Measurements from ENCODE around the gene CAVIN2. TPM values are rescaled to one million over a fixed set of nuclear protein-coding genes. Genes with fewer than 3 reads are reported as not detected.

The CAVIN2 gene
- total RNA-seq, 2 experiments from 2014 or later, result not detected

- no peak for ATAC-seq
- no peak for DNase-seq
- POLR2A ChIA-PET, result no interaction called here
- no peaks in the 10 kb centered on the region for H3K36me3 Mint-ChIP-seq (ENCODE audit: low read depth)
- H3K27ac Mint-ChIP-seq, result no peak overlapping the region
- CTCF ChIA-PET, result no interaction called here
- H3K9me3 Mint-ChIP-seq (ENCODE audit: insufficient read depth), result no peaks in the 10 kb centered on the region
- H3K4me1 Mint-ChIP-seq (ENCODE audit: low read depth), result no peaks in the 10 kb centered on the region
- H3K27me3 Mint-ChIP-seq (ENCODE audit: low read depth), result peaks cover 20% of the 10 kb centered on the region
- H3K4me3 Mint-ChIP-seq, result no peak overlapping the region
Observed at GRCh38 chr2:191832668-191833067, 14.2 kb downstream of the CAVIN2 start.

GRCh38 chr2:191831410-191831994, 15.4 kb downstream of the CAVIN2 start:
- Mint-ChIP-seq H3K4me1 (ENCODE audit: low read depth) (no peaks in the 10 kb centered on the region), H3K27ac (no peak overlapping the region), H3K9me3 (ENCODE audit: insufficient read depth) (no peaks in the 10 kb centered on the region), H3K27me3 (ENCODE audit: low read depth) (peaks cover 27% of the 10 kb centered on the region), H3K36me3 (ENCODE audit: low read depth) (no peaks in the 10 kb centered on the region), H3K4me3 (no peak overlapping the region)
- ATAC-seq (no peak), DNase-seq (no peak)
- ChIA-PET CTCF (interaction anchor here (0.6 kb wide), 1 partner anchor 331 kb away, joined by 3 read pairs; no protein-coding TSS in a partner anchor), POLR2A (no interaction called here)

GRCh38 chr2:191824398-191824797, 22.5 kb downstream of the CAVIN2 start:
- Mint-ChIP-seq H3K36me3 (ENCODE audit: low read depth) (no peaks in the 10 kb centered on the region), H3K27me3 (ENCODE audit: low read depth) (peaks cover 22% of the 10 kb centered on the region), H3K4me3 (no peak overlapping the region), H3K4me1 (ENCODE audit: low read depth) (no peaks in the 10 kb centered on the region), H3K9me3 (ENCODE audit: insufficient read depth) (no peaks in the 10 kb centered on the region), H3K27ac (no peak overlapping the region)
- DNase-seq (no peak), ATAC-seq (no peak)
- CTCF ChIA-PET, result no interaction called here
- POLR2A ChIA-PET, result no interaction called here

- Mint-ChIP-seq H3K4me1 (ENCODE audit: low read depth) (no peaks in the 10 kb centered on the region), H3K36me3 (ENCODE audit: low read depth) (no peaks in the 10 kb centered on the region)
- CTCF ChIA-PET, result no interaction called here
Observed at GRCh38 chr2:191821078-191821477, 25.8 kb downstream of the CAVIN2 start.

GRCh38 chr2:191818725-191819350, 28.1 kb downstream of the CAVIN2 start:
- no peaks in the 10 kb centered on the region for H3K9me3 Mint-ChIP-seq (ENCODE audit: insufficient read depth)
- H3K27me3 Mint-ChIP-seq (ENCODE audit: low read depth), result peaks cover 20% of the 10 kb centered on the region
- no peak for ATAC-seq
- H3K4me1 Mint-ChIP-seq (ENCODE audit: low read depth), result no peaks in the 10 kb centered on the region
- ChIA-PET CTCF (interaction anchor here (3.2 kb wide), 1 partner anchor 344 kb away, joined by 15 read pairs; no protein-coding TSS in a partner anchor), POLR2A (no interaction called here)
- H3K27ac Mint-ChIP-seq, result no peak overlapping the region
- DNase-seq, result no peak
- no peaks in the 10 kb centered on the region for H3K36me3 Mint-ChIP-seq (ENCODE audit: low read depth)
- no peak overlapping the region for H3K4me3 Mint-ChIP-seq

More at GRCh38 chr2:191821078-191821477, 25.8 kb downstream of the CAVIN2 start:
- no peak overlapping the region for H3K27ac Mint-ChIP-seq
- ATAC-seq (no peak), DNase-seq (no peak)
- H3K4me3 Mint-ChIP-seq, result no peak overlapping the region
- H3K27me3 Mint-ChIP-seq (ENCODE audit: low read depth), result peaks cover 17% of the 10 kb centered on the region
- H3K9me3 Mint-ChIP-seq (ENCODE audit: insufficient read depth), result no peaks in the 10 kb centered on the region
- POLR2A ChIA-PET, result no interaction called here

GRCh38 chr2:191818133-191818532, 28.8 kb downstream of the CAVIN2 start:
- Mint-ChIP-seq H3K9me3 (ENCODE audit: insufficient read depth) (no peaks in the 10 kb centered on the region), H3K27me3 (ENCODE audit: low read depth) (peaks cover 20% of the 10 kb centered on the region), H3K4me3 (no peak overlapping the region), H3K36me3 (ENCODE audit: low read depth) (no peaks in the 10 kb centered on the region), H3K4me1 (ENCODE audit: low read depth) (no peaks in the 10 kb centered on the region), H3K27ac (no peak overlapping the region)
- POLR2A ChIA-PET, result no interaction called here
- ATAC-seq (no peak), DNase-seq (no peak)
- CTCF ChIA-PET, result interaction anchor here (3.2 kb wide), 1 partner anchor 344 kb away, joined by 15 read pairs; no protein-coding TSS in a partner anchor

GRCh38 chr2:191815010-191815409, 31.9 kb downstream of the CAVIN2 start:
- H3K27me3 Mint-ChIP-seq (ENCODE audit: low read depth), result peaks cover 12% of the 10 kb centered on the region
- no peak overlapping the region for H3K27ac Mint-ChIP-seq
- ATAC-seq (no peak), DNase-seq (no peak)
- no peaks in the 10 kb centered on the region for H3K4me1 Mint-ChIP-seq (ENCODE audit: low read depth)
- CTCF ChIA-PET, result interaction anchor here (1.8 kb wide), 1 partner anchor 348 kb away, joined by 13 read pairs; no protein-coding TSS in a partner anchor
- POLR2A ChIA-PET, result no interaction called here
- no peak overlapping the region for H3K4me3 Mint-ChIP-seq
- H3K9me3 Mint-ChIP-seq (ENCODE audit: insufficient read depth), result no peaks in the 10 kb centered on the region
- H3K36me3 Mint-ChIP-seq (ENCODE audit: low read depth), result no peaks in the 10 kb centered on the region

- Mint-ChIP-seq H3K27me3 (ENCODE audit: low read depth) (peaks cover 14% of the 10 kb centered on the region), H3K9me3 (ENCODE audit: insufficient read depth) (no peaks in the 10 kb centered on the region), H3K4me1 (ENCODE audit: low read depth) (no peaks in the 10 kb centered on the region), H3K36me3 (ENCODE audit: low read depth) (no peaks in the 10 kb centered on the region), H3K4me3 (no peak overlapping the region), H3K27ac (no peak overlapping the region)
- no peak for DNase-seq
- CTCF ChIA-PET, result interaction anchor here (2.7 kb wide), 1 partner anchor 349 kb away, joined by 65 read pairs; no protein-coding TSS in a partner anchor
- ATAC-seq, result no peak
- POLR2A ChIA-PET, result no interaction called here
Observed at GRCh38 chr2:191813943-191814342, 32.9 kb downstream of the CAVIN2 start.

- H3K9me3 Mint-ChIP-seq (ENCODE audit: insufficient read depth), result no peaks in the 10 kb centered on the region
- H3K36me3 Mint-ChIP-seq (ENCODE audit: low read depth), result no peaks in the 10 kb centered on the region
- no peak overlapping the region for H3K4me3 Mint-ChIP-seq
- ChIA-PET POLR2A (no interaction called here), CTCF (interaction anchor here (0.8 to 2.7 kb wide), 11 partner anchors 9 to 357 kb away, joined by 3 to 65 read pairs (median 4); no protein-coding TSS in a partner anchor)
- H3K4me1 Mint-ChIP-seq (ENCODE audit: low read depth), result no peaks in the 10 kb centered on the region
- no peak for ATAC-seq
- DNase-seq, result peak; percentile 51
- H3K27me3 Mint-ChIP-seq (ENCODE audit: low read depth), result peaks cover 10% of the 10 kb centered on the region
- H3K27ac Mint-ChIP-seq, result no peak overlapping the region
Observed at GRCh38 chr2:191811807-191812602, 34.9 kb downstream of the CAVIN2 start.

- no peak for ATAC-seq
- no peak overlapping the region for H3K4me3 Mint-ChIP-seq
- no peaks in the 10 kb centered on the region for H3K4me1 Mint-ChIP-seq (ENCODE audit: low read depth)
- no peaks in the 10 kb centered on the region for H3K36me3 Mint-ChIP-seq (ENCODE audit: low read depth)
- H3K9me3 Mint-ChIP-seq (ENCODE audit: insufficient read depth), result no peaks in the 10 kb centered on the region
- peaks cover 6% of the 10 kb centered on the region for H3K27me3 Mint-ChIP-seq (ENCODE audit: low read depth)
- H3K27ac Mint-ChIP-seq, result no peak overlapping the region
- ChIA-PET CTCF (interaction anchor here (1.2 kb wide), 1 partner anchor 356 kb away, joined by 3 read pairs; no protein-coding TSS in a partner anchor), POLR2A (no interaction called here)
- DNase-seq, result no peak
Observed at GRCh38 chr2:191806396-191806795, 40.5 kb downstream of the CAVIN2 start.

GRCh38 chr2:191804766-191805165, 42.1 kb downstream of the CAVIN2 start:
- peaks cover 10% of the 10 kb centered on the region for H3K27me3 Mint-ChIP-seq (ENCODE audit: low read depth)
- H3K36me3 Mint-ChIP-seq (ENCODE audit: low read depth), result no peaks in the 10 kb centered on the region
- H3K9me3 Mint-ChIP-seq (ENCODE audit: insufficient read depth), result no peaks in the 10 kb centered on the region
- DNase-seq (no peak), ATAC-seq (no peak)
- POLR2A ChIA-PET, result no interaction called here
- H3K27ac Mint-ChIP-seq, result no peak overlapping the region
- CTCF ChIA-PET, result interaction anchor here (0.6 kb wide), 1 partner anchor 249 kb away, joined by 3 read pairs; no protein-coding TSS in a partner anchor
- H3K4me3 Mint-ChIP-seq, result no peak overlapping the region
- H3K4me1 Mint-ChIP-seq (ENCODE audit: low read depth), result no peaks in the 10 kb centered on the region

- POLR2A ChIA-PET, result no interaction called here
- CTCF ChIA-PET, result interaction anchor here (1.0 to 1.9 kb wide), 2 partner anchors 9 to 359 kb away, joined by 3 to 10 read pairs; no protein-coding TSS in a partner anchor
- ATAC-seq, result no peak
Observed at GRCh38 chr2:191803007-191803406, 43.9 kb downstream of the CAVIN2 start.

More at GRCh38 chr2:191803007-191803406, 43.9 kb downstream of the CAVIN2 start:
- no peak overlapping the region for H3K4me3 Mint-ChIP-seq
- DNase-seq, result no peak
- H3K27me3 Mint-ChIP-seq (ENCODE audit: low read depth), result peaks cover 12% of the 10 kb centered on the region
- no peaks in the 10 kb centered on the region for H3K36me3 Mint-ChIP-seq (ENCODE audit: low read depth)
- no peaks in the 10 kb centered on the region for H3K9me3 Mint-ChIP-seq (ENCODE audit: insufficient read depth)
- H3K4me1 Mint-ChIP-seq (ENCODE audit: low read depth), result no peaks in the 10 kb centered on the region
- no peak overlapping the region for H3K27ac Mint-ChIP-seq

Data from activated CD8-positive, alpha-beta T cell treated with anti-CD3 and anti-CD28 coated beads, Interleukin-2, amount 10 ng/mL, durations not matched to agents 7 days and 5 days (primary cell).